HG03108 (cell line): ENCODE results near the gene EID2.

Experiments used
- ATAC-seq: cut with Tn5 transposase; IDR thresholded peaks from one replicate; pipeline ENCODE4 v1.9.1; 2021; ENCODE audit warnings: moderate library complexity; ENCODE audit not compliant: unreplicated experiment

The EID2 gene

DNA sequence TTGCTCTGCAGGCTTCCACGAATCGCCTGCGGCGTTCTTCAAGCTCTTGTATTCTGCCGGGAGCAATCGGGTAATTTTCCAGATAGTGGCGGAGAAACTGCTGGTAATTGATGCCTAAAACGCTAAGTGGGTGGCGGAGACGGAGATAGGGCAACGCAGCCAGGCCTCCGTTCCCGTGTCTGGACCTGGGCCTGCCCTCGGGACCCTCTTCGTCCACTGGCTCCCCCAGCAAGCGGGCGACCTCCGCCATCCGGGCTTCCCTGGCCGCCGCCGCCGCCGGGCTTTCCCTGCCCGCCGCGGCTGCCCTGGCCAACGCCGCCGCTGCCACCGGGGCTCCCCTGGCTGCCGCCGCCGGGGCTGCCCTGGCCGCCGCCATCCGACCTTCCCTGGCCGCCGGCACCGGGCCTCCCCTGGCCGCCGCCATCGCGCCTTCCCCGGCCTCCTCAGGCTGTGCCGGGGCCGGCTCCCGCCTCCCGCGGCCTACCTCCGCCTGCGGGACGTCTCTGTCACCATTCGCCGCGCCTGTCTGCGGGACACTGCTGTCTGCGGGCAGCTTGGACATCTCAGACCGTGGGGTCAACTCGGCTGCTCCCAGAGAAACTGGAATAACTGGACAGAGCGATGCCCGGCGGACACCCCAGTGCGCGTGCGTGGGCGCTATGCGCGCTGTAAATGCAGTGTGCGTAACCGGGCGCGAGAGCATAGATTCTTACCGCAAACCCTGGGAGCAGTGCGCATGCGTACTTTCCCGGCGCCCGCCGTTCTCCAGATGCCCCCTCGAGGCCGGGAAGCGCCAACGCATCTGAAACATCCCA, at the start of gene EID2:
EID2 (minus strand) TSS at position 644 of the 815 bp plus-strand sequence; CDS start at position 562, 82 bp downstream.
- peak; percentile 81 for ATAC-seq

- no peak for ATAC-seq
These were observed 48.1 kb upstream of the EID2 start for GRCh38 chr19:39588066-39588465.

DNA sequence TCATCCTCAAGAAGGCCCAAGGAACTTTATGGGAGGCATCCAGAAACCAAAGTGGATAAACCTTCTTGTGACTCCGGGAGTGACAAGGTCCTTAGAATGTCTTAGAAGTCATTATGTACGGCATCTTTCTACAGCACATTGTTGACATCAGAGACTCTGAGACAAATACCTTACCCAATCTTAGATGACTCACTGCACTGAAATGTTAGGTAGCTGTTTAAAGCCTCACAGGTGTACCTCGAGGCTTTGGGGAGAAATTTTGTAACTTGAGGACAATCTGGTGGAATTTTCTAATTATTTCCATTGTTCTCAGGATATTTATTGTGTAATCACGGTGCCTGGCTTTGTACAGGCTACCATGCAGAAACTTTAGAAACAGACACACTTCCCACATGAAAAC, 47.5 kb upstream of the EID2 start:
- no peak for ATAC-seq

DNA sequence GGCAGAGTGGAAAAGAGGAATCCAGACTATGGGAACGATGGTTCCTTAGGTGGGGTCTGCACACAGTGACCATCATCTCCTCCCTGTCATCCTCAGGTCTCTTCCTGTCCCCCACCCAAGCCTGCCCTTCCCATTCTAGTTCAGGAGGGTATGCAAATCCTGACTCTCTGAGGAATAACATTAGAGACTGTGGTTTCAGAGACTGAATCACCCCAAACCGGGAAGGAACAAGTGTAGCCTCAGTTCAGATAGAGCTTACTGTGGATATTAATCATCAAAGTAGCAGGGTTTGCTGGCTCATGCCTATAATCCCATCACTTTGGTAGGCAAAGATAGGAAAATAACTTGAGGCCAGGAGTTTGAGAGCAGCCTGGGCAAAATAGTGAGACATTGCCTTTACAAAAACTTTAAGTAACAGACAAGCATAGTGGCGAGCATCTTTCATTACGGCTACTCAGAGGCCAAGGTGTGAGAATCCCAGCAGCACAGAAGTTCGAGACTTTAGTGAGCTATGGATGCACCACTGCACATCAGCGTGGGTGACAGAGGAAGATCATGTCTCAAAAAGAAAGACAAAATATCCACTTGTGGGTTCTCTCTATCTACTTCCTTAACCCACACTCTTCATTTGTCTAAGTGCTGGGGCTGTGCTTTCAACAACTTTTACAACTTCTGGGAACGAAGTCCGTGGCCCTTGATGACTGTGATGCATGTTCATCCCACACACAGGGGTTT, 43.1 kb upstream of the EID2 start:
- ATAC-seq: no peak

DNA sequence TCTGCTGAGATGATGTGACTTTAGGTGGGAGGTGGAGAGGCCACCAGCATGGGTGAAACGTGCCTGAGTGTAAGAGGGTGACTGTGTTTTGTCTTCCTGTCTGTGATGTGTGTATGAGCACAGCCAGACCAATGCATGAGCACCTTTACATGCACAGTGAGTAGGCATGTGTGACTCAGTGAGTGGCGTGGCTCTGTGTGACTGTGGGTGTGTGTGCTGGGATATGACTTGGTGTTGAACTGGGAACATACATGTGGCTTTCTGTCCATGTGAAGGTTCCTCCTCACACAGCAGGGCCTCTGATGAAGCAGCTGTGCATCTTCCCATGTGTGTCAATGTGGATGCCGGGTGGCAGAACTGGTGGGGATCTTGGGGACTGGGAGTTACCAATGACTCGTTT, 42.5 kb upstream of the EID2 start:
- ATAC-seq: no peak

GRCh38 chr19:39568604-39569003, 28.6 kb upstream of the EID2 start:
- no peak for ATAC-seq

- ATAC-seq: no peak
These were observed 26.1 kb upstream of the EID2 start for GRCh38 chr19:39566064-39566463.

GRCh38 chr19:39563408-39563807, 23.4 kb upstream of the EID2 start:
- ATAC-seq: no peak

DNA sequence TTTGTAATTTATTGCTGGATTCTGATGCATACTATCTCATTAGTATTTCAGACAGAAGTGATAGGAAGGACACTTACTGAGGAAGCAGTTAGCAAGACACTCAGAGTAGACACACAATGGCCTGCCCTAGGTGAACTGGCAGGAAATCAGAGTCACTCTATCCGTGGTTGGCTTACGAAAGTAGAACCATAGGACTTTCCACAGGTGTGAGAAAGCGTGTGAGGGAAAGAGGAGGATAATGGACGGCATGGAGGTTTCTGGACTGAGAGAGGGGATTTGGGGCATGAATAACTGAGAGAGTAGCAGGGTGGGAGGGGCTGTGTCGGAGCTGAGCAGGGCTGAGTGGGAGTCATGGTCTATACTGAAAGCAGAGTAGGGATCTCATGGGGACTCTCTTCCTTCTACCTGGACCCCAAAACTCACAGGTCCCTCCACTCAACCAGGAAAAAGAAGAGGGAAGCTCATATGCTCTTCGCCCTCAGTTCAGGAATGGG, 18.7 kb upstream of the EID2 start:
- ATAC-seq: no peak

- no peak for ATAC-seq
These were observed 18.1 kb upstream of the EID2 start for GRCh38 chr19:39557811-39558623.

DNA sequence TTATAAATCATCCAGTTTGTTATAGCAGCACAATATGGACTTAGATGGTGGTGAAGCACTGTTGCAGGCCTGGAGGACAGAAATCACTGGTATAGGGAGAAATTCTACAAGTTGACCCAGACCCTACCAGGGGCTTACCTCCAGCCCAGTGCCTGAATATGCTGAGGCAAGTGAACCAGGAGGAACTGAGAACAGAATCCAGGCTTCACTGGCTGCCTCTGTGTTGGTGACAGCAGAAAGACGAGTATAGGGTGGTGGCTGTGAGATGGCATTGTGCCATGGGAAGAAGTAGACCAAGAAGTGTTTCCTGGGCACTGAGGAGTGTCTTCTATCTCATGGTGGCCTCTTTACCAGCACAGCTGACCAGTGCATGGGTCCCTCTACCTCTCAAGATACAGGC, 15.9 kb upstream of the EID2 start:
- ATAC-seq: no peak

DNA sequence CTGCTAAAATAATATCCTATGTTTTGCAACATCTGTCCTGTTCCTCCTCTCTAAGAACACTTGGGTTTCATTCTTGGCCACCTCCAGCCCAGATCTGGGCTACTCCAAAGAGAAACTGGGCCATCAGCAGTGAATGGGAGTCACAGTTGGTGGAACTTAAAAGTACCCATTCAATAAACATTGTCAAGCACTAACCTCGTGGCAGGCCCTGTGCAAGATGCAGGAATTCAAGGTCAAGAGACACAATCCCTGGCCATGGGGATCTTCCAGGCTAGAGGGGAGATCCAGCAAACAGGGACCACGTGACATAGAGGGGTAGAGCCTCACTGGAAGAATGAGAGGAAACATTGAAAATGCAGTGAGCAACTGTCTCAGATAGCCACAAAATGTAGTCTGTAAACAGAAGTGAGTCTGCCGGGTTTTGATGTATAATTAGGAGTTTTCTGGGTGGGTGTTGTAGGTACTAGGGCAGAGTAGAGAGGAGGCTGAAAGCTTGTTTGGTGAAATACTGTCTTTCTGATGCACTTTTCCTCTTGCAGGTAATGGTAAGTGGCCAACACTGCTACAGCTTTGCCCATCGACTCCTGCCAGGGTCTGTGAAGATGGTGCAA, 14.8 kb upstream of the EID2 start:
- ATAC-seq: no peak

- no peak for ATAC-seq
These were observed 13.2 kb upstream of the EID2 start for GRCh38 chr19:39553082-39553652.

DNA sequence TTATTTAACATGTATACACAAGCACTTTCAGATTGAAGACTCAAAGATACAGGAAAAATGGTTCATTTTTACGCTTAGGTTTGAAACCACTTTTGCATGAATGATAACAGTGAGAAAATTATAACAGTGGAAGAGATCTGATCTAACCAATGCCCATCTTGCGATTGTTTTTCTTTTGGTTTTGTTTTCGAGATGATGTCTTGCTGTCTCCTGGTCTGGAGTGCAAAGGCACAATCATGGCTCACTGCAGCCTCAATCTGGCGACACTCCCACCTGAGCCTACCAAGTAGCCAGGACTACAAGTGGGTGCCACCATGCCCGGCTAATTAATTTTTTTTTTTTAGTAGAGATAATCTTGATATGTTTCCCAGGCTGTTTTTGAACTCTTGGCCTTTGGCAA, 10.2 kb upstream of the EID2 start:
- no peak for ATAC-seq

- no peak for ATAC-seq
These were observed 6.6 kb upstream of the EID2 start for GRCh38 chr19:39546599-39546998.

DNA sequence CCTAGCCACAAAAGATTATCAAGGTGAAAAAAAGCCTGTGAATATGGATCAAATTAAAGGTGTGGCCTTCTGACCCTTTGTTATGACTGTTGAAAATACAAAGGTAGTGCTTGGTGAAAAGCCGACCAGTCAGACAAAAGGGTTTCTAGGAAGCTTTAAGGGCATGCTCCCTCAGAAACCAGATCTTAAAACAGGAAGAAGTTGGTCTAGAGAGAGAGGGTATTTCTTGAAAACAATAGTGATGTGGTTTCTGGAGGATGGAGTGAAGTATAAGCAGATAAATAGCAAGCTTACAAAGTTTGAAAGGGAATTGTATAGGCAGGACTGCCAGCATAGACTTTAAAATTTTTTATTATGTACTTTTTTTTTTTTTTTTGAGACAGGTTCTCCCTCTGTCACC, 5.0 kb upstream of the EID2 start:
- ATAC-seq: no peak

DNA sequence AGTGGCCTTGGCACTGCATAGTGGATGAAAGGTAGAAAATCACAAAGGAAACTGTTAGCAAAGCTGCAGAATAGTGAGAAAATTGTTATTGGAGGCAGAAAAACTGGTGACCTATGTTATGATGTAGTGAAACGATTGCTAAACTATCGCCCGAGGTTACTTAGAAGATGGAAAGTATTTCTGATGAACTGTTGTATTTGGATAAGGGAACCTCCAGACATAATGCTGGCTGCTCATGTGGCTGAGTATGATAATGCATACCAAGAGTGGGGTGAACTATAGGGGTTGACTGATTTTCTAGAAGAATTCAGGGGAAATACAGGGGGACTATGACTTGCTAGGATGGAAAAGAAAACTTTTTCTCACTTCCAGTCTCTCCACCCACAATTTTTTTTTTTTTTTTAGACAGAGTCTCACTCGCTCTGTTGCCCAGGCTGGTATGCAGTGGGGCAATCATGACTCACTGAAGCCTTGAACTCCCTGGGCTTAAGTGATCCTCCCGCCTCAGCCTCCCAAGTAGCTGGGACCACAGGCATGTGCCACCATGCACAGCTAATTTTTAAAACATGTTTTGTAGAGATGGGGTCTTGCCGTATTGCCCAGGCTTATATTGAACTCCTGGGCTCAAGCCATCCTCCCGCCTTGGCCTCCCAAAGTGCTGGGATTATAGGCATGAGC, 4.4 kb upstream of the EID2 start:
- no peak for ATAC-seq

- no peak for ATAC-seq
These were observed 3.5 kb upstream of the EID2 start for GRCh38 chr19:39543477-39543857.

DNA sequence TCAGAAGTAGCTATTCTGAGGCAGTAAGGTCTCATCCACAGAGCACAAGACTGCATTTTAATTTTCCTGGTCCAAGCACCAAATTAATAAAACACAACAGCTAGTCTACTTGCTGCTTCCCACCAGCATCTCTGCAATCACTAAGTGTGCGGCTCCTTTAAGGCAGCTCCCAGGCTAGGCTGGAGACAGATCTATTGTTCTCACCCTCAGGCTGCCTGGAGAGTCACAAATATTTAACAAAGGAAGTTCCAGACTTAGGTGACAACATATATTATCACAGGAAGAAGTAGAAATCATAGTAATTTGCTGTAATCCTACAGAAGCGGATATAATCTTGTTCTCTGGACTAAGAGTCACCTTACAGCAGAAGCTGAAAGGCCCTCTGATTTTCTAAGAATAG, 2.2 kb upstream of the EID2 start:
- ATAC-seq: no peak

DNA sequence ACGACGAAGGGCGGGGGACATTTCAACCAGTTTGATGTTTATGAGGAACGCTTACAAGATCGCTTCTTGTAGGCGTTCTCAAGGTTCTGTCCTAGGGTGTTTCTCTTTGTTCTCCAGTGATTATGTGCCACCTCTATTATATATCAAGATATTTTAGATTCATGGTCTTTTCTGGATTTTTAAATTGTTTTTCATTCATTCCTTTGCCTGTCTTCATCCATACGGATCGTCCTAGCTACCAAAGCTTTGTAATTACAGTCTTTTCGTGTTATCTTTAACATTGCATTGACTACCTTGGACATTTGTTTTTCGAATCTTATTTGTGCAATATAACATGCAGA, 342 bp upstream of the EID2 start:
- no peak for ATAC-seq
